HepG2 (cell line): ENCODE results near the gene RIPOR1. TPM values are rescaled to one million over a fixed set of nuclear protein-coding genes. Genes with fewer than 3 reads are reported as not detected.

Source experiments
- ATM ChIP-seq: fragments of 450-650 bp; IDR thresholded peaks from 2 replicates; pipeline ENCODE4 v1.7.1; 2017; ENCODE audit warnings: mild to moderate bottlenecking, borderline replicate concordance
- CBX2 ChIP-seq, 2 experiments: fragments of 200-600 bp in 1 of 2; sonication (generic); formaldehyde crosslinking in 1 of 2; IDR thresholded peaks; 2 replicates each; pipeline versions ENCODE4 v1.7.0 to v1.8.1; 2018 to 2022; ENCODE audit warnings: low read depth in 2 of 2, low read length in 1 of 2, mild to moderate bottlenecking in 1 of 2, missing genetic modification reagents in 1 of 2
- HNRNPK ChIP-seq: fragments of 200-400 bp; formaldehyde crosslinking; IDR thresholded peaks from 2 replicates; pipeline ENCODE4 v1.6.1; 2018; ENCODE audit warnings: low read length, low read depth, moderate library complexity, mild to moderate bottlenecking; ENCODE audit not compliant: poor library complexity, severe bottlenecking
- HNRNPL ChIP-seq: fragments of 200-400 bp; formaldehyde crosslinking; IDR thresholded peaks from 2 replicates; pipeline ENCODE4 v1.6.1; 2017; ENCODE audit warnings: mild to moderate bottlenecking, low read depth, low read length
- JDP2 ChIP-seq: sonication (generic); formaldehyde crosslinking; IDR thresholded peaks from 2 replicates; pipeline ENCODE4 v1.8.1; 2022; ENCODE audit warnings: missing genetic modification reagents, borderline replicate concordance
- KDM2A ChIP-seq: sonication (generic); formaldehyde crosslinking; IDR thresholded peaks from 2 replicates; pipeline ENCODE4 v1.4.0; 2020; ENCODE audit warnings: low read depth, missing genetic modification reagents, borderline replicate concordance
- MAZ ChIP-seq, 2 experiments: sonication (generic) in 1 of 2; formaldehyde crosslinking in 1 of 2; IDR thresholded peaks; 2 replicates each; pipeline versions ENCODE4 v1.5.0 to v1.6.1; 2012 to 2020; ENCODE audit warnings: low read depth in 2 of 2, mild to moderate bottlenecking in 2 of 2, borderline replicate concordance in 1 of 2, improper control_type of control experiment in 1 of 2, low read length in 1 of 2, missing genetic modification reagents in 1 of 2, moderate library complexity in 1 of 2
- MLLT10 ChIP-seq: sonication (generic); formaldehyde crosslinking; IDR thresholded peaks from 2 replicates; pipeline ENCODE4 v1.4.0; 2020; ENCODE audit warnings: missing genetic modification reagents
- MZF1 ChIP-seq: sonication (generic); formaldehyde crosslinking; IDR thresholded peaks from 2 replicates; pipeline ENCODE4 v1.8.1; 2023; ENCODE audit warnings: mild to moderate bottlenecking, missing genetic modification reagents, borderline replicate concordance
- NFE2L1 ChIP-seq: sonication (generic); formaldehyde crosslinking; IDR thresholded peaks from 2 replicates; pipeline ENCODE4 v1.4.0; 2020; ENCODE audit warnings: missing genetic modification reagents, mild to moderate bottlenecking, borderline replicate concordance
- RXRA ChIP-seq: sonication (generic); formaldehyde crosslinking; IDR thresholded peaks from 2 replicates; pipeline ENCODE4 v1.5.1; 2020; ENCODE audit warnings: missing genetic modification reagents
- SCMH1 ChIP-seq: sonication (generic); formaldehyde crosslinking; IDR thresholded peaks from 2 replicates; pipeline ENCODE4 v1.9.0; 2021; ENCODE audit warnings: missing genetic modification reagents, mild to moderate bottlenecking, borderline replicate concordance
- SP2 ChIP-seq: sonication (generic); formaldehyde crosslinking; IDR thresholded peaks from 2 replicates; pipeline ENCODE4 v1.5.1; 2020; ENCODE audit warnings: mild to moderate bottlenecking, missing genetic modification reagents
- SP4 ChIP-seq: sonication (generic); formaldehyde crosslinking; IDR thresholded peaks from 2 replicates; pipeline ENCODE4 v1.8.1; 2023; ENCODE audit warnings: mild to moderate bottlenecking, missing genetic modification reagents
- WIZ ChIP-seq: sonication (generic); formaldehyde crosslinking; IDR thresholded peaks from 2 replicates; pipeline ENCODE4 v1.5.1; 2020; ENCODE audit warnings: mild to moderate bottlenecking, missing genetic modification reagents
- ZFP36L1 ChIP-seq: sonication (generic); formaldehyde crosslinking; IDR thresholded peaks from 2 replicates; pipeline ENCODE4 v1.8.0; 2022; ENCODE audit warnings: mild to moderate bottlenecking, missing genetic modification reagents, moderate library complexity
- ZFP36L2 ChIP-seq: sonication (generic); formaldehyde crosslinking; IDR thresholded peaks from 2 replicates; pipeline ENCODE4 v1.4.0; 2020; ENCODE audit warnings: missing genetic modification reagents
- ZNF253 ChIP-seq: sonication (generic); formaldehyde crosslinking; IDR thresholded peaks from 2 replicates; pipeline ENCODE4 v1.8.0; 2022; ENCODE audit warnings: mild to moderate bottlenecking, missing genetic modification reagents, borderline replicate concordance
- ZNF350 ChIP-seq: sonication (generic); formaldehyde crosslinking; IDR thresholded peaks from 2 replicates; pipeline ENCODE4 v1.4.0; 2020; ENCODE audit warnings: mild to moderate bottlenecking, low read depth, missing genetic modification reagents, borderline replicate concordance
- ZNF501 ChIP-seq: sonication (generic); formaldehyde crosslinking; IDR thresholded peaks from 2 replicates; pipeline ENCODE4 v1.5.1; 2020; ENCODE audit warnings: mild to moderate bottlenecking, moderate library complexity, missing genetic modification reagents
- ZNF772 ChIP-seq: sonication (generic); formaldehyde crosslinking; IDR thresholded peaks from 2 replicates; pipeline ENCODE4 v1.5.0; 2020; ENCODE audit warnings: mild to moderate bottlenecking, missing genetic modification reagents
- ZNF790 ChIP-seq: sonication (generic); formaldehyde crosslinking; IDR thresholded peaks from 2 replicates; pipeline ENCODE4 v1.8.0; 2022; ENCODE audit warnings: missing genetic modification reagents, mild to moderate bottlenecking, borderline replicate concordance
- polyA plus RNA-seq, 8 experiments: library from polyadenylated mRNA; depleted of rRNA in 3 of 8; stranded (reverse) in 7 of 8; unstranded in 1 of 8; fragments of >200 nt; fragmentation: Illumina TruSeq in 4 of 8; extraction: Trizol in 4 of 8; gene quantifications; 2 replicates each; pipeline versions ENCODE4 v1.2.1 to v1.2.3, GENCODE V29; 2011 to 2016; ENCODE audit warnings: low read depth in 4 of 8, missing spikeins in 1 of 8, mixed read lengths in 1 of 8; ENCODE audit not compliant: insufficient read depth in 1 of 8
- total RNA-seq, 5 experiments: library from RNA; depleted of rRNA; stranded (reverse); fragments of >200 nt; fragmentation: Illumina TruSeq; extraction: Trizol; gene quantifications; 2 replicates each; pipeline ENCODE4 v1.2.3, GENCODE V29; 2016; ENCODE audit warnings: low read depth in 1 of 5
- TF ChIP-seq, protein P1 (sequence below): IDR thresholded peaks from 2 replicates; pipeline ENCODE4 v1.6.1; 2016; ENCODE audit warnings: mild to moderate bottlenecking
- TF ChIP-seq, protein P2 (sequence below): IDR thresholded peaks from 2 replicates; pipeline ENCODE4 v1.6.1; 2016; ENCODE audit warnings: missing genetic modification reagents, missing compliant biosample characterization
- TF ChIP-seq, protein P3 (sequence below): IDR thresholded peaks from 2 replicates; pipeline ENCODE4 v1.6.1; 2016; ENCODE audit warnings: missing biosample characterization, missing genetic modification reagents, low read depth

Gene RIPOR1
- total and polyA plus RNA-seq, 2 of the 13 experiments (the other 11 are each of a cell fraction or from before 2014, with no cell fraction given), result 4.6 to 8.1 TPM

DNA sequence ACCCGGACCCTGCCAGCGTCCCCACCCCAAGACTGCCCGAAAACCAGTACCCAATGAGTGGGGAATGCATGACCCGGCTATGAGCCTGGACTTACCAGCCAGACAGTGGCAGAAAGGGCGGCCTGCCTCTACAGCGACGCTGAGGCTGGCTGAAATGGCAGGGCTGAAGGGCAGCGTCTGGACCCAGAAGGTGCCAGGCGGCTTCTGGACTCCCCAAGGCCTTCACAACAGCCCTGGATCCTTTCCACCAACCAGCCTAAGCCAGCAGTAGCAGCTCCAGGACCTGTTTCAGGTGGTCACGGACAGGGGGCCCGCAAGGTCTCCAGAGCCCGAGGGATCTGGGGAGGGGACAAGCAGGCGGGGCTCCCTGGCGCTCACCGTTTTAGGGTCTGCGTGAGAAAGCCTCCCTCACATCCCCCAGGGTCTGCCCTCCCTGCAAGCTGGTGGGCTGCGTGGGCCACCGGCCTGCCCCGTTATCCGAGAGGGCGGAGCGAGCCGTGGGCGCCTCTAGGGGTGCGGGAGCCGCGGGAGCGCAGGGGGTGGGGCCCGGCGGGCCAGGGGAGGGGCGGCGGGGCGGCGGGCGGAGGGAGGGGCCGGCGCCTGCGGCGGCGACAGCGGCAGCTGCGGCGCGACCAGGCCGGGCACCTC lies at the start of gene RIPOR1 (continued):
- TF ChIP-seq, protein P1, sequence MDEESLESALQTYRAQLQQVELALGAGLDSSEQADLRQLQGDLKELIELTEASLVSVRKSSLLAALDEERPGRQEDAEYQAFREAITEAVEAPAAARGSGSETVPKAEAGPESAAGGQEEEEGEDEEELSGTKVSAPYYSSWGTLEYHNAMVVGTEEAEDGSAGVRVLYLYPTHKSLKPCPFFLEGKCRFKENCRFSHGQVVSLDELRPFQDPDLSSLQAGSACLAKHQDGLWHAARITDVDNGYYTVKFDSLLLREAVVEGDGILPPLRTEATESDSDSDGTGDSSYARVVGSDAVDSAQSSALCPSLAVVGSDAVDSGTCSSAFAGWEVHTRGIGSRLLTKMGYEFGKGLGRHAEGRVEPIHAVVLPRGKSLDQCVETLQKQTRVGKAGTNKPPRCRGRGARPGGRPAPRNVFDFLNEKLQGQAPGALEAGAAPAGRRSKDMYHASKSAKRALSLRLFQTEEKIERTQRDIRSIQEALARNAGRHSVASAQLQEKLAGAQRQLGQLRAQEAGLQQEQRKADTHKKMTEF (CRISPR knock-in tag), result no peak; the same call in 1 of the 2 replicates
- TF ChIP-seq MLLT10 (CRISPR knock-in tag) (no peak), NFE2L1 (CRISPR knock-in tag) (peak; percentile 45; the same call in 1 of the 2 replicates), JDP2 (CRISPR knock-in tag) (no peak), HNRNPL (peak; percentile 91), ZFP36L1 (no peak; the same call in 1 of the 2 replicates), ZFP36L2 (CRISPR knock-in tag) (no peak), SP4 (no peak), RXRA (CRISPR knock-in tag) (0 out of 2 replicates have a peak, but pooled peaks have one; percentile 39), WIZ (0 out of 2 replicates have a peak, but pooled peaks have one; percentile 5), ZNF350 (peak; percentile 63; the same call in 1 of the 2 replicates), CBX2 (IDR thresholded peaks at IDR 0.05; ENCODE audit: low read depth, low read length) (no peak), CBX2 (CRISPR knock-in tag; IDR thresholded peaks at IDR 0.05; ENCODE audit: low read depth) (0 out of 2 replicates have a peak, but pooled peaks have one; percentile 33), SCMH1 (CRISPR knock-in tag) (no peak), KDM2A (peak; percentile 75), ZNF790 (CRISPR knock-in tag) (no peak), HNRNPK (no peak), ZNF253 (CRISPR knock-in tag) (no peak), MZF1 (no peak), ZNF501 (CRISPR knock-in tag) (peak; percentile 35; the same call in 1 of the 2 replicates), ZNF772 (CRISPR knock-in tag) (0 out of 2 replicates have a peak, but pooled peaks have one; percentile 32), MAZ (IDR thresholded peaks at IDR 0.05; ENCODE audit: borderline replicate concordance, low read depth, low read length) (peak; percentile 49; the same call in 1 of the 2 replicates), MAZ (CRISPR knock-in tag; IDR thresholded peaks at IDR 0.05; ENCODE audit: low read depth) (peak; percentile 51; the same call in 1 of the 2 replicates), SP2 (CRISPR knock-in tag) (peak; percentile 13; the same call in 1 of the 2 replicates), ATM (no peak)
- TF ChIP-seq, protein P2, sequence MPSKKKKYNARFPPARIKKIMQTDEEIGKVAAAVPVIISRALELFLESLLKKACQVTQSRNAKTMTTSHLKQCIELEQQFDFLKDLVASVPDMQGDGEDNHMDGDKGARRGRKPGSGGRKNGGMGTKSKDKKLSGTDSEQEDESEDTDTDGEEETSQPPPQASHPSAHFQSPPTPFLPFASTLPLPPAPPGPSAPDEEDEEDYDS, result peak; percentile 23; the same call in 1 of the 2 replicates
- TF ChIP-seq, protein P3, sequence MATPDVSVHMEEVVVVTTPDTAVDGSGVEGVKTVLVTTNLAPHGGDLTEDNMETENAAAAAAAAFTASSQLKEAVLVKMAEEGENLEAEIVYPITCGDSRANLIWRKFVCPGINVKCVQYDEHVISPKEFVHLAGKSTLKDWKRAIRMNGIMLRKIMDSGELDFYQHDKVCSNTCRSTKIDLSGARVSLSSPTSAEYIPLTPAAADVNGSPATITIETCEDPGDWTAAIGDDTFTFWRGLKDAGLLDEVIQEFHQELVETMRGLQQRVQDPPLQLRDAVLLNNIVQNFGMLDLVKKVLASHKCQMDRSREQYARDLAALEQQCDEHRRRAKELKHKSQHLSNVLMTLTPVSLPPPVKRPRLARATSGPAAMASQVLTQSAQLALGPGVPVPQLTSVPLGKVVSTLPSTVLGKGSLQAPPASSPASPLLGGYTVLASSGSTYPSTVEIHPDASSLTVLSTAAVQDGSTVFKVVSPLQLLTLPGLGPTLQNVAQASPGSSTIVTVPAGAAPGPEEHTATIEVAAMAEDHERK (CRISPR knock-in tag), result no peak
